H1 (cell line): Measurements from ENCODE around the gene VPS13A. TPM values are rescaled to one million over a fixed set of nuclear protein-coding genes. Genes with fewer than 3 reads are reported as not detected.

Experiments
- CTCF ChIA-PET: fragments of 300-600 bp; sonication (Branson Sonifier 250); formaldehyde crosslinking; loops from one replicate; lab custom pipeline; 2021; ENCODE audit not compliant: partially characterized antibody; lab: Charles Lee
- POLR2A ChIA-PET: fragments of 300-600 bp; sonication (Branson Sonifier 250); formaldehyde crosslinking; loops from one replicate; lab custom pipeline; 2021; ENCODE audit warnings: inconsistent platforms; ENCODE audit not compliant: partially characterized antibody; lab: Charles Lee
- DNase-seq, 2 experiments: peaks; one replicate each; pipeline versions ENCODE4 v3.0.0 to v3.0.0-alpha.2; 2010 to 2022; ENCODE audit warnings: low spot score in 2 of 2, low read depth in 1 of 2, mixed read lengths in 1 of 2
- FAIRE-seq: peaks from 2 replicates; lab custom pipeline; 2011; peaks lifted over from hg19 to GRCh38; lab: Jason Lieb, UNC
- H2AFZ ChIP-seq: 2 replicates; pipeline ENCODE4 v1.8.1; 2012; ENCODE audit warnings: low read length, inconsistent platforms
- H2AK5ac ChIP-seq: 2 replicates; pipeline ENCODE4 v1.6.1; 2013; ENCODE audit warnings: low read depth, low read length
- H2BK120ac ChIP-seq: replicated peaks from 2 replicates; pipeline ENCODE3; 2013; ENCODE audit warnings: low read depth, low read length, inconsistent platforms
- H2BK12ac ChIP-seq: 2 replicates; pipeline ENCODE4 v1.6.1; 2013; ENCODE audit warnings: low read depth, low read length
- H2BK15ac ChIP-seq: 2 replicates; pipeline ENCODE4 v1.6.1; 2013; ENCODE audit warnings: low read length
- H2BK20ac ChIP-seq: 2 replicates; pipeline ENCODE4 v1.6.1; 2013; ENCODE audit warnings: low read length
- H2BK5ac ChIP-seq: 2 replicates; pipeline ENCODE4 v1.6.1; 2013; ENCODE audit warnings: low read depth, low read length
- H3K14ac ChIP-seq: 2 replicates; pipeline ENCODE4 v1.6.1; 2013; ENCODE audit warnings: inconsistent platforms; ENCODE audit not compliant: insufficient read length
- H3K18ac ChIP-seq: 2 replicates; pipeline ENCODE4 v1.6.1; 2013; ENCODE audit warnings: low read length; ENCODE audit errors: extremely low read depth
- H3K23ac ChIP-seq: 2 replicates; pipeline ENCODE4 v1.6.1; 2013; ENCODE audit warnings: inconsistent platforms; ENCODE audit not compliant: insufficient read length
- H3K23me2 ChIP-seq: 2 replicates; pipeline ENCODE4 v1.6.1; 2013; ENCODE audit warnings: low read depth, low read length
- H3K27ac ChIP-seq: 2 replicates; pipeline ENCODE4 v1.6.1; 2011; ENCODE audit warnings: low read depth, low read length, inconsistent platforms
- H3K27me3 ChIP-seq, 4 experiments: replicated peaks in 1 of 4; 1 replicate in 1 of 4; 2 replicates in 3 of 4; pipeline versions ENCODE4 v1.6.1 to v1.8.1; 2011 to 2013; ENCODE audit warnings: low read length in 3 of 4, mild to moderate bottlenecking in 3 of 4, inconsistent platforms in 2 of 4, mixed read lengths in 2 of 4, moderate library complexity in 1 of 4; ENCODE audit not compliant: control insufficient read depth in 3 of 4, insufficient read depth in 3 of 4; ENCODE audit errors: extremely low read depth in 1 of 4
- H3K36me3 ChIP-seq, 4 experiments: 2 replicates each; pipeline versions ENCODE4 v1.6.1 to v1.8.1; 2011 to 2013; ENCODE audit warnings: mild to moderate bottlenecking in 4 of 4, low read length in 3 of 4, moderate library complexity in 2 of 4, control low read depth in 1 of 4, inconsistent platforms in 1 of 4; ENCODE audit not compliant: insufficient read depth in 4 of 4, control insufficient read depth in 2 of 4
- H3K4ac ChIP-seq: replicated peaks from 2 replicates; pipeline ENCODE3; 2013; ENCODE audit warnings: low read length, low read depth, mixed read lengths, inconsistent platforms; ENCODE audit not compliant: insufficient read length
- H3K4me1 ChIP-seq, 4 experiments: replicated peaks in 1 of 4; 1 replicate in 1 of 4; 2 replicates in 3 of 4; pipeline versions ENCODE4 v1.6.1 to v1.8.1; 2011 to 2013; ENCODE audit warnings: low read length in 3 of 4, inconsistent platforms in 2 of 4, mixed read lengths in 1 of 4; ENCODE audit not compliant: insufficient read depth in 4 of 4, control insufficient read depth in 3 of 4
- H3K4me2 ChIP-seq, 2 experiments: 2 replicates each; pipeline versions ENCODE4 v1.6.1 to v1.8.1; 2011 to 2013; ENCODE audit warnings: low read depth in 2 of 2, low read length in 2 of 2, control low read depth in 1 of 2, inconsistent platforms in 1 of 2, mild to moderate bottlenecking in 1 of 2; ENCODE audit not compliant: insufficient read depth in 1 of 2
- H3K4me3 ChIP-seq, 4 experiments: fragments of 200-600, 300-600 bp in 1 of 4; sonication (generic), shearing (Covaris generic), sonication (Bioruptor Twin) in 1 of 4; 2 replicates each; pipeline versions ENCODE4 v1.5.1 to v1.8.1; 2011 to 2016; ENCODE audit warnings: low read length in 4 of 4, low read depth in 3 of 4, control low read depth in 2 of 4, inconsistent platforms in 2 of 4, mild to moderate bottlenecking in 2 of 4, mixed read lengths in 1 of 4, moderate library complexity in 1 of 4; ENCODE audit not compliant: insufficient read depth in 2 of 4; ENCODE audit errors: extremely low read depth in 1 of 4
- H3K56ac ChIP-seq: replicated peaks from 2 replicates; pipeline ENCODE3; 2013; ENCODE audit warnings: low read depth, mild to moderate bottlenecking, mixed read lengths, low read length, inconsistent platforms; ENCODE audit not compliant: insufficient read length
- H3K79me1 ChIP-seq: 2 replicates; pipeline ENCODE4 v1.6.1; 2013; ENCODE audit warnings: low read depth, low read length, control low read depth
- H3K79me2 ChIP-seq, 2 experiments: 2 replicates each; pipeline versions ENCODE4 v1.6.1 to v1.8.1; 2012 to 2013; ENCODE audit warnings: low read length in 2 of 2, mild to moderate bottlenecking in 2 of 2, inconsistent platforms in 1 of 2; ENCODE audit not compliant: insufficient read depth in 2 of 2, control insufficient read depth in 1 of 2
- H3K9ac ChIP-seq, 4 experiments: replicated peaks in 1 of 4; 1 replicate in 1 of 4; 2 replicates in 3 of 4; pipeline versions ENCODE4 v1.6.1 to v1.8.1; 2011 to 2013; ENCODE audit warnings: low read depth in 3 of 4, low read length in 3 of 4, control low read depth in 2 of 4, mild to moderate bottlenecking in 2 of 4, moderate library complexity in 2 of 4, inconsistent platforms in 1 of 4; ENCODE audit errors: extremely low read depth in 1 of 4
- H3K9me3 ChIP-seq, 2 experiments: 2 replicates each; pipeline versions ENCODE4 v1.6.1 to v1.8.1; 2012 to 2013; ENCODE audit warnings: mild to moderate bottlenecking in 2 of 2, moderate library complexity in 2 of 2, control low read depth in 1 of 2, inconsistent platforms in 1 of 2, low read depth in 1 of 2, low read length in 1 of 2, mixed read lengths in 1 of 2; ENCODE audit not compliant: insufficient read depth in 2 of 2
- H4K20me1 ChIP-seq, 2 experiments: replicated peaks in 1 of 2; 2 replicates each; pipeline versions ENCODE3 to v1.8.1; 2011 to 2013; ENCODE audit warnings: inconsistent platforms in 2 of 2, low read length in 2 of 2, mild to moderate bottlenecking in 1 of 2; ENCODE audit not compliant: insufficient read depth in 2 of 2, control insufficient read depth in 1 of 2
- H4K5ac ChIP-seq: 2 replicates; pipeline ENCODE4 v1.6.1; 2013; ENCODE audit warnings: low read length, low read depth, mixed read lengths, inconsistent platforms; ENCODE audit not compliant: insufficient read length
- H4K8ac ChIP-seq: 2 replicates; pipeline ENCODE4 v1.8.0; 2013; ENCODE audit warnings: mild to moderate bottlenecking, moderate library complexity, low read length, inconsistent platforms; ENCODE audit not compliant: insufficient read depth; ENCODE audit errors: extremely low read depth
- H4K91ac ChIP-seq: replicated peaks from 2 replicates; pipeline ENCODE3; 2013; ENCODE audit warnings: low read length, mixed read lengths, inconsistent platforms; ENCODE audit not compliant: insufficient read length
- CHD1 ChIP-seq: IDR thresholded peaks from 2 replicates; pipeline ENCODE4 v1.6.1; 2012; ENCODE audit warnings: low read depth, low read length, improper control_type of control experiment
- CHD2 ChIP-seq: IDR thresholded peaks from 2 replicates; pipeline ENCODE4 v1.6.1; 2012; ENCODE audit warnings: low read length, improper control_type of control experiment
- CREB1 ChIP-seq: IDR thresholded peaks from 2 replicates; pipeline ENCODE4 v1.6.1; 2012; ENCODE audit warnings: inconsistent platforms
- EP300 ChIP-seq, 2 experiments: IDR thresholded peaks; 1 replicate in 1 of 2; 2 replicates in 1 of 2; pipeline ENCODE4 v1.6.1; 2011 to 2012; ENCODE audit warnings: low read depth in 2 of 2, low read length in 2 of 2, mild to moderate bottlenecking in 2 of 2, borderline replicate concordance in 1 of 2, inconsistent platforms in 1 of 2, moderate library complexity in 1 of 2
- GABPA ChIP-seq: IDR thresholded peaks from 2 replicates; pipeline ENCODE4 v1.6.1; 2011; ENCODE audit warnings: mild to moderate bottlenecking, low read length, moderate library complexity, borderline replicate concordance; ENCODE audit not compliant: insufficient read depth
- NRF1 ChIP-seq: IDR thresholded peaks from 2 replicates; pipeline ENCODE4 v1.6.1; 2011; ENCODE audit warnings: mild to moderate bottlenecking, low read depth, low read length, improper control_type of control experiment
- POLR2AphosphoS5 ChIP-seq: IDR thresholded peaks from 2 replicates; pipeline ENCODE4 v1.6.1; 2011; ENCODE audit warnings: low read depth, low read length
- SP4 ChIP-seq: IDR thresholded peaks from 2 replicates; pipeline ENCODE4 v1.6.1; 2012; ENCODE audit warnings: low read length, inconsistent platforms
- WGBS, 2 experiments: shearing (Covaris generic) in 1 of 2; methylation state at CpG; one replicate each; pipeline versions ENCODE4 v1.1.6 to v1.1.7; 2013 to 2015; ENCODE audit warnings: low lambda C conversion rate in 2 of 2, mixed read lengths in 2 of 2, inconsistent platforms in 1 of 2, low coverage in 1 of 2, missing lambda C conversion rate in 1 of 2; ENCODE audit not compliant: insufficient replicate concordance in 2 of 2, insufficient coverage in 1 of 2, insufficient read length in 1 of 2; ENCODE audit errors: extremely low coverage in 1 of 2, missing lambda C conversion rate in 1 of 2; 5-methylcytosine and 5-hydroxymethylcytosine counted together
- polyA plus RNA-seq, 7 experiments: library from polyadenylated mRNA; depleted of rRNA in 3 of 7; stranded (reverse) in 5 of 7; unstranded in 2 of 7; fragments of >200 nt in 5 of 7; fragments of 200-250 nt in 2 of 7; gene quantifications; 1 replicate in 5 of 7; 2 replicates in 1 of 7; 4 replicates in 1 of 7; pipeline versions ENCODE4 v1.2.1 to v1.2.3, GENCODE V29; 2011 to 2013; ENCODE audit warnings: missing spikeins in 2 of 7, mixed read lengths in 2 of 7
- total RNA-seq: library from RNA; stranded (reverse); fragmentation: NEBNext Ultra II Directional; extraction: Animal tissue kit (Norgen Biotek cat#: 25700); gene quantifications from 2 replicates; pipeline ENCODE4 v1.2.1, GENCODE V29; 2021

The VPS13A gene
- total and polyA plus RNA-seq, 2 of the 8 experiments (the other 6 are each of a cell fraction or from before 2014, with no cell fraction given), result 6.0 to 36.5 TPM

- Histone ChIP-seq H3K56ac (no peak overlapping the region), H4K8ac (no peak overlapping the region), H4K91ac (no peak overlapping the region), H3K79me2 (no peaks in the 10 kb centered on the region), H3K4me1 (peaks cover 0 to 4% (median under 1%) of the 10 kb centered on the region in 4 experiments; a peak in 2 of 7 replicates), H2BK120ac (no peak overlapping the region), H2BK5ac (no peak overlapping the region), H3K23me2 (no peaks in the 10 kb centered on the region), H3K9ac (no peak overlapping the region), H3K18ac (no peak overlapping the region), H3K23ac (no peak overlapping the region), H2BK12ac (no peak overlapping the region), H3K14ac (no peak overlapping the region), H2BK15ac (no peak overlapping the region), H2AFZ (no peak overlapping the region), H3K4me3 (no peak overlapping the region), H4K5ac (no peak overlapping the region), H3K27me3 (no peaks in the 10 kb centered on the region), H3K36me3 (peaks cover 0 to 6% (median 0%) of the 10 kb centered on the region in 4 experiments; a peak in 2 of 8 replicates), H3K4ac (no peak overlapping the region), H3K9me3 (peaks cover 11 to 13% of the 10 kb centered on the region in 2 experiments), H3K4me2 (no peak overlapping the region), H2AK5ac (no peak overlapping the region), H3K27ac (no peak overlapping the region), H3K79me1 (no peaks in the 10 kb centered on the region), H4K20me1 (no peaks in the 10 kb centered on the region), H2BK20ac (no peak overlapping the region)
- DNase-seq (no peak), FAIRE-seq (no peak)
- ChIA-PET CTCF (no interaction called here), POLR2A (no interaction called here)
- WGBS, 2 experiments, result 78% methylated on average over 1 of the region's 1 CpG; no CpG with 5 or more reads in 1 of the 2 experiments
- no peak for TF ChIP-seq CHD2
- no peak for TF ChIP-seq NRF1
- TF ChIP-seq CHD1, result no peak
- TF ChIP-seq GABPA, result no peak
- TF ChIP-seq POLR2AphosphoS5, result no peak
- no peak for TF ChIP-seq CREB1
- no peak for TF ChIP-seq EP300 (IDR thresholded peaks at IDR 0.05; ENCODE audit: borderline replicate concordance in 1 of 2, low read depth in 2 of 2, low read length in 2 of 2)
- TF ChIP-seq SP4, result no peak
Measured at GRCh38 chr9:77133011-77133410, 44.3 kb upstream of the VPS13A start.
